NT2/D1 (cell line): ENCODE data around the gene LIPC.

Experiments used
- SUZ12 ChIP-seq: IDR thresholded peaks from 2 replicates; pipeline ENCODE4 v1.6.1; 2011; ENCODE audit not compliant: insufficient read length, insufficient read depth; ENCODE audit errors: extremely low read depth
- ZNF274 ChIP-seq: IDR thresholded peaks from 2 replicates; pipeline ENCODE4 v1.6.1; 2011; ENCODE audit warnings: mild to moderate bottlenecking, low read depth, low read length

- no peak for TF ChIP-seq SUZ12
- no peak for TF ChIP-seq ZNF274
These were observed 141.5 kb downstream of the LIPC start for GRCh38 chr15:58573270-58573669.
